Fibroblast of lung (primary cell): ENCODE results near the gene CMIP.

Experiments used
- EZH2 ChIP-seq: IDR thresholded peaks from 2 replicates; pipeline ENCODE4 v1.5.1; 2012; ENCODE audit warnings: low read length, control low read depth, mild to moderate bottlenecking; ENCODE audit errors: missing control alignments
- TF ChIP-seq, protein P1 (sequence below), 2 donors: IDR thresholded peaks in 1 of 2; conservative IDR thresholded peaks in 1 of 2; 1 replicate in 1 of 2; 2 replicates in 1 of 2; pipeline ENCODE4 v1.5.1; 2011 to 2012; ENCODE audit warnings: low read length in 2 of 2, control low read depth in 1 of 2, inconsistent platforms in 1 of 2, low read depth in 1 of 2, mild to moderate bottlenecking in 1 of 2

DNA sequence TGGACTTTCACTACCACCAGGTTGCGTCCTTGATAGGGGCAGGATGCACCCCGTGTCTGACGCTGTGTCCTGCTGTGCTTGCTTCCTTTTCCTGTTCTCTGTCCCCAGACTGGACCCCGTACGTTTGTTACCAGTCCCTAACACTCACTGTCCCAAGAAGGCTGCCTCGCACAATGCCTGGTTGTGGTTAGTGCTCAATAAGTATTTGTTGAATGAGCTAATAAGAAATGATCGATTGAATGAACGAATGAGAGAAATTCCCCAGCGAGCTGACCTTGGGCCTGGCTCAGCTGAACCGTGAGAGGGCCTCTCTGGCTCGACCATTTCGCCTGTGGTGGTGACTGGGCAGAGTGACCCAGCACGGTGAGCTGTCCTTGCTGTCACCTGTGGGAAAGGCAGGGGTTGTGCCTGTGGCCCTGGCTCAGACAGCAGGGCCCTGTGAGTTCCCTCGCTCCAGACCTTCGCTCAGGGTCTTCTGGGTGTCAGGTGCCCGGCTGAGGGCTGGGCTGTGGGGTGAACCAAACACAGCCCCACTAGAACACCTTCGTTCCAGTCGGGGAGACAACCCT, 20.9 kb downstream of the CMIP start:
- TF ChIP-seq, protein P1, sequence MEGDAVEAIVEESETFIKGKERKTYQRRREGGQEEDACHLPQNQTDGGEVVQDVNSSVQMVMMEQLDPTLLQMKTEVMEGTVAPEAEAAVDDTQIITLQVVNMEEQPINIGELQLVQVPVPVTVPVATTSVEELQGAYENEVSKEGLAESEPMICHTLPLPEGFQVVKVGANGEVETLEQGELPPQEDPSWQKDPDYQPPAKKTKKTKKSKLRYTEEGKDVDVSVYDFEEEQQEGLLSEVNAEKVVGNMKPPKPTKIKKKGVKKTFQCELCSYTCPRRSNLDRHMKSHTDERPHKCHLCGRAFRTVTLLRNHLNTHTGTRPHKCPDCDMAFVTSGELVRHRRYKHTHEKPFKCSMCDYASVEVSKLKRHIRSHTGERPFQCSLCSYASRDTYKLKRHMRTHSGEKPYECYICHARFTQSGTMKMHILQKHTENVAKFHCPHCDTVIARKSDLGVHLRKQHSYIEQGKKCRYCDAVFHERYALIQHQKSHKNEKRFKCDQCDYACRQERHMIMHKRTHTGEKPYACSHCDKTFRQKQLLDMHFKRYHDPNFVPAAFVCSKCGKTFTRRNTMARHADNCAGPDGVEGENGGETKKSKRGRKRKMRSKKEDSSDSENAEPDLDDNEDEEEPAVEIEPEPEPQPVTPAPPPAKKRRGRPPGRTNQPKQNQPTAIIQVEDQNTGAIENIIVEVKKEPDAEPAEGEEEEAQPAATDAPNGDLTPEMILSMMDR (conservative IDR thresholded peaks at IDR 0.05 in 1 of 2, IDR thresholded peaks at IDR 0.05 in 1 of 2; ENCODE audit: low read depth in 1 of 2, low read length in 2 of 2), result no peak
- TF ChIP-seq EZH2, result no peak
